Measurements from ENCODE around the gene ANKRD13D. TPM values are rescaled to one million over a fixed set of nuclear protein-coding genes. Genes with fewer than 3 reads are reported as not detected.
A peak's percentile ranks its signal among the peaks of the same experiment; 100 is the strongest.

ANKRD13D gene
- total and polyA plus RNA-seq, 8 donors, result 18.5 to 96.4 (median 36.8) TPM

DNA sequence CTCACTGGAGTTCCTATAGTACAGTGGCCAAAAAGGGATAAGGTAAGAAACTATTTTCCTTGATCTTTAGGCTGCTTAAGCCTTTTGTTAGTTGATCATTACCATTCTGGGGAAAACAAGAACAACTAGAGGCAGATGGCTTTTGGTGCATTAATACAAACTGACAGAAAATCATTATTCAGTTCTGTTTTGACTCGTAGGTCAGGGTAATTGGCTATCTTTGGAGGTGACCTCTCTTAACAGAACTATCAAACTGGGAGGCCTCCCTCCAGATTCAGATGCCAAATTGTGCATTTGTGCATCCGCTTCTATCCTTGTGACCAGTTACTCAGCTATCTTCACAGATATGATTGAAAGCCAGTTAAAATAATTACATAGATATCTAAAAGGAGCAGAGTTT, 46.1 kb upstream of the ANKRD13D start:
- DNase-seq, result no peak
- WGBS, 5 donors, result 61 to 82% (median 71%) methylated on average over 2 of the region's 2 CpGs
- no peak overlapping the region for H3K4me3 ChIP-seq
- H3K27ac ChIP-seq, result peak overlapping the region in 1 of 5 donors; percentile 91
- H3K36me3 ChIP-seq, result peaks cover 48 to 54% (median 52%) of the 10 kb centered on the region in 4 donors
- intact Hi-C loops (cut with DNase I; ENCODE audit: low total_unique reads), result no loop called here
- TF ChIP-seq, protein P1, sequence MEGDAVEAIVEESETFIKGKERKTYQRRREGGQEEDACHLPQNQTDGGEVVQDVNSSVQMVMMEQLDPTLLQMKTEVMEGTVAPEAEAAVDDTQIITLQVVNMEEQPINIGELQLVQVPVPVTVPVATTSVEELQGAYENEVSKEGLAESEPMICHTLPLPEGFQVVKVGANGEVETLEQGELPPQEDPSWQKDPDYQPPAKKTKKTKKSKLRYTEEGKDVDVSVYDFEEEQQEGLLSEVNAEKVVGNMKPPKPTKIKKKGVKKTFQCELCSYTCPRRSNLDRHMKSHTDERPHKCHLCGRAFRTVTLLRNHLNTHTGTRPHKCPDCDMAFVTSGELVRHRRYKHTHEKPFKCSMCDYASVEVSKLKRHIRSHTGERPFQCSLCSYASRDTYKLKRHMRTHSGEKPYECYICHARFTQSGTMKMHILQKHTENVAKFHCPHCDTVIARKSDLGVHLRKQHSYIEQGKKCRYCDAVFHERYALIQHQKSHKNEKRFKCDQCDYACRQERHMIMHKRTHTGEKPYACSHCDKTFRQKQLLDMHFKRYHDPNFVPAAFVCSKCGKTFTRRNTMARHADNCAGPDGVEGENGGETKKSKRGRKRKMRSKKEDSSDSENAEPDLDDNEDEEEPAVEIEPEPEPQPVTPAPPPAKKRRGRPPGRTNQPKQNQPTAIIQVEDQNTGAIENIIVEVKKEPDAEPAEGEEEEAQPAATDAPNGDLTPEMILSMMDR (IDR thresholded peaks at IDR 0.05), result no peak
- TF ChIP-seq EP300 (IDR thresholded peaks at IDR 0.05) (no peak), POLR2AphosphoS5 (IDR thresholded peaks at IDR 0.05) (no peak), POLR2A (IDR thresholded peaks at IDR 0.05) (no peak)
- peaks cover 32 to 56% (median 46%) of the 10 kb centered on the region in 4 donors for H3K4me1 ChIP-seq
- H3K27me3 ChIP-seq, result no peaks in the 10 kb centered on the region
- no peaks in the 10 kb centered on the region for H3K9me3 ChIP-seq

DNA sequence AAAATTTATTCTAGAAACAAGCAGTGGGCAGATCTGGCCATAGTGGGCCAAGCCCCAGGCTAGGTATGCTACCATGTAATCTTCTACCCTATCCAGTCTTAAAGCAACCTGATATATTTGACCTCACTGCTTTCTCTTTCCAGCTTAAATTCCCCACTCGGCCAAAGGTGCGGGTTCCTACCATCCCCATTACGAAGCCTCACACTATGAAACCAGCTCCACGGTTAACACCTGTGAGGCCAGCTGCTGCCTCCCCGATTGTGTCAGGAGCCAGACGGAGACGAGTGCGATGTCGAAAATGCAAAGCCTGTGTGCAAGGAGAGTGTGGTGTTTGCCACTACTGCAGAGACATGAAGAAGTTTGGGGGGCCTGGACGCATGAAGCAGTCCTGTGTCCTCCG, 44.1 kb upstream of the ANKRD13D start:
- intact Hi-C loops (cut with DNase I; ENCODE audit: low total_unique reads), result no loop called here
- WGBS, 5 donors, result 91 to 95% (median 95%) methylated on average over 11 of the region's 11 CpGs
- Histone ChIP-seq H3K4me1 (peaks cover 18 to 47% (median 34%) of the 10 kb centered on the region in 4 donors), H3K27me3 (no peaks in the 10 kb centered on the region), H3K4me3 (no peak overlapping the region), H3K36me3 (peaks cover 67 to 74% (median 72%) of the 10 kb centered on the region in 4 donors), H3K9me3 (no peaks in the 10 kb centered on the region), H3K27ac (no peak overlapping the region)
- TF ChIP-seq POLR2AphosphoS5 (IDR thresholded peaks at IDR 0.05) (no peak), EP300 (IDR thresholded peaks at IDR 0.05) (no peak), POLR2A (IDR thresholded peaks at IDR 0.05) (no peak)
- TF ChIP-seq, protein P1 (IDR thresholded peaks at IDR 0.05), result no peak
- DNase-seq, result no peak

DNA sequence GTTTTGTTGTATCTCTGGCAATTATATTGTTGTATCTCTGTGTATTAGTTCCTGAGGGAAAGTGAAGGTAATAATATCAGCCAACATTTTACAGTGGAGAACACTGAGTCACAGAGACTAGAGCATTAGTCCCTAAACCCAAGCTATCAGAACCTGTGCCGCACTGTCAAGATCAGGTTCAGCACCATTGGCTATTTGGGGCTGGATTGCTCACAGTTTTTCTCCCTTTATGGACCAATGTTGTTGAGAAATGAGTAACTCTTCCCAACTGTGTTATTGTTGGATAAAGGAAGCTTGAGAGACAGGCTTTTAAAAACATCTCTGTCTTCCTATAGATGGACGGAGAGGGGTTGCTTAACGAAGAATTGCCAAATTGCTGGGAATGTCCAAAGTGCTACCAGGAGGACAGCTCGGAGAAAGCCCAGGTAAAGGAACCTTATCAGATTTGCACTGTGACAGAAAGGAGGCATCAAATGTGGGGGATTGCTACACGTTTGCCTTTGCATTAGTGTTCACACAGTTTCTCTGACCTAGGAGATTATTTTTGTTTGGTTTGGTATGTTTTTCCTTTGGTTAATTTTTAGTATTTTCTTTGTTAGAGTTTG, 41.1 kb upstream of the ANKRD13D start:
- no peak overlapping the region for H3K27ac ChIP-seq
- H3K27me3 ChIP-seq, result no peaks in the 10 kb centered on the region
- H3K4me1 ChIP-seq, result peaks cover 0 to 44% (median 15%) of the 10 kb centered on the region in 4 donors
- intact Hi-C loops (cut with DNase I; ENCODE audit: low total_unique reads), result no loop called here
- TF ChIP-seq POLR2A (IDR thresholded peaks at IDR 0.05) (no peak), EP300 (IDR thresholded peaks at IDR 0.05) (no peak), POLR2AphosphoS5 (IDR thresholded peaks at IDR 0.05) (no peak)
- TF ChIP-seq, protein P1 (IDR thresholded peaks at IDR 0.05), result no peak
- H3K4me3 ChIP-seq, result no peak overlapping the region
- no peaks in the 10 kb centered on the region for H3K9me3 ChIP-seq
- WGBS, 5 donors, result 79 to 88% (median 85%) methylated on average over 5 of the region's 5 CpGs
- peaks cover 96 to 100% (median 98%) of the 10 kb centered on the region in 4 donors for H3K36me3 ChIP-seq
- no peak for DNase-seq

DNA sequence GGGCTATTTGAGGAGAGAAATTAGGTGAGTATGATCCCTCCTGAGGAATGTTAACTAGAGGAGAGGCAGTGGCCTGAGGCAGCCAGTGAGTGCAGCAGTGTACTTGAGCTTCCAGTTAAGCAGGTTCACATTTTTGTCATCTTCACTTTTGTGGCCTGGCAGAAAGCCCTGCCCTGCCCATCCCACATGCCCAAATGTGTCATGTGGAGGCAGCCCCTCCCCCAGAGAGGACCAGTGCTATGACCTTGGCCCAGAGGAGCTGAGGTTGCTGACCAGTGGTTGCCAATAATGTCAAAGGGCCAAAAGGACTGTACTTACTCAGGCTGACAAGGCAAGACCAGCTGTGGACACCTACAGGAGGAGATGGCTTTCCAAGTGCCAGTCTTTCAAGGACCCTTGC, 40.5 kb upstream of the ANKRD13D start:
- H3K4me3 ChIP-seq, result no peak overlapping the region
- no peak overlapping the region for H3K27ac ChIP-seq
- peak in 1 of 2 donors; percentile 58 for DNase-seq
- intact Hi-C loops (cut with DNase I; ENCODE audit: low total_unique reads), result no loop called here
- no peaks in the 10 kb centered on the region for H3K9me3 ChIP-seq
- TF ChIP-seq, protein P1 (IDR thresholded peaks at IDR 0.05), result no peak
- TF ChIP-seq EP300 (IDR thresholded peaks at IDR 0.05) (no peak), POLR2AphosphoS5 (IDR thresholded peaks at IDR 0.05) (no peak), POLR2A (IDR thresholded peaks at IDR 0.05) (no peak)
- peaks cover 0 to 44% (median 12%) of the 10 kb centered on the region in 4 donors for H3K4me1 ChIP-seq
- no peaks in the 10 kb centered on the region for H3K27me3 ChIP-seq
- H3K36me3 ChIP-seq, result peaks cover 97 to 100% (median 98%) of the 10 kb centered on the region in 4 donors
